ENCODE measurements around the gene SYCP3.

GRCh38 chr12:101769865-101770264 lies 30.6 kb upstream of the SYCP3 start:
- no peak for TF ChIP-seq CTCF (conservative IDR thresholded peaks at IDR 0.05)
- no peak for TF ChIP-seq ZFX (IDR thresholded peaks at IDR 0.05)

Measured in C4-2B (cell line).